ENCODE measurements around the gene APOBEC3G.

APOBEC3G gene

GRCh38 chr22:39088685-39089032 is 11.6 kb downstream of the APOBEC3G start:
- H3K36me3 ChIP-seq (replicated peaks) = no peaks in the 10 kb centered on the region
- no peak for DNase-seq
- no peak for TF ChIP-seq CTCF (IDR thresholded peaks at IDR 0.05; ENCODE audit: low read depth, low read length, missing control alignments)
- in situ Hi-C loops (cut with HindIII; ENCODE audit: low pct_ligation_motif_present, low sequenced_read_pairs) = no loop called here
- no peaks in the 10 kb centered on the region for H3K27me3 ChIP-seq (replicated peaks)
- no peak overlapping the region for H3K27ac ChIP-seq
- no peak overlapping the region for H3K4me3 ChIP-seq (ENCODE audit: low read depth, low read length)

GRCh38 chr22:39089928-39090327 is 12.9 kb downstream of the APOBEC3G start:
- no peak for TF ChIP-seq CTCF (IDR thresholded peaks at IDR 0.05; ENCODE audit: low read depth, low read length, missing control alignments)
- H3K27ac ChIP-seq = no peak overlapping the region
- in situ Hi-C loops (cut with HindIII; ENCODE audit: low pct_ligation_motif_present, low sequenced_read_pairs) = no loop called here
- no peaks in the 10 kb centered on the region for H3K27me3 ChIP-seq (replicated peaks)
- H3K36me3 ChIP-seq (replicated peaks) = no peaks in the 10 kb centered on the region
- H3K4me3 ChIP-seq (ENCODE audit: low read depth, low read length) = no peak overlapping the region
- no peak for DNase-seq

- TF ChIP-seq CTCF (IDR thresholded peaks at IDR 0.05; ENCODE audit: low read depth, low read length, missing control alignments) = no peak
- H3K4me3 ChIP-seq (ENCODE audit: low read depth, low read length) = no peak overlapping the region
- in situ Hi-C loops (cut with HindIII; ENCODE audit: low pct_ligation_motif_present, low sequenced_read_pairs) = no loop called here
- H3K36me3 ChIP-seq (replicated peaks) = no peaks in the 10 kb centered on the region
- no peak for DNase-seq
- H3K27ac ChIP-seq = no peak overlapping the region
- no peaks in the 10 kb centered on the region for H3K27me3 ChIP-seq (replicated peaks)
These were observed 13.5 kb downstream of the APOBEC3G start for GRCh38 chr22:39090426-39091064.

- no peak overlapping the region for H3K4me3 ChIP-seq (ENCODE audit: low read depth, low read length)
- H3K36me3 ChIP-seq (replicated peaks) = no peaks in the 10 kb centered on the region
- TF ChIP-seq CTCF (IDR thresholded peaks at IDR 0.05; ENCODE audit: low read depth, low read length, missing control alignments) = no peak
- H3K27me3 ChIP-seq (replicated peaks) = no peaks in the 10 kb centered on the region
- in situ Hi-C loops (cut with HindIII; ENCODE audit: low pct_ligation_motif_present, low sequenced_read_pairs) = no loop called here
- DNase-seq = no peak
- H3K27ac ChIP-seq = no peak overlapping the region
These were observed 14.3 kb downstream of the APOBEC3G start for GRCh38 chr22:39091126-39092081.

- DNase-seq = no peak
- no peak overlapping the region for H3K27ac ChIP-seq
These were observed 15.2 kb downstream of the APOBEC3G start for GRCh38 chr22:39092111-39092862.

More at GRCh38 chr22:39092111-39092862, 15.2 kb downstream of the APOBEC3G start:
- in situ Hi-C loops (cut with HindIII; ENCODE audit: low pct_ligation_motif_present, low sequenced_read_pairs) = no loop called here
- Histone ChIP-seq H3K4me3 (ENCODE audit: low read depth, low read length) (no peak overlapping the region), H3K27me3 (replicated peaks) (no peaks in the 10 kb centered on the region), H3K36me3 (replicated peaks) (no peaks in the 10 kb centered on the region)
- no peak for TF ChIP-seq CTCF (IDR thresholded peaks at IDR 0.05; ENCODE audit: low read depth, low read length, missing control alignments)

Measured in brain microvascular endothelial cell (primary cell).